GM19043 (cell line): ENCODE measurements around the gene PTPRT.

ENCODE experiments used
- ATAC-seq: cut with Tn5 transposase; IDR thresholded peaks from one replicate; pipeline ENCODE4 v1.9.1; 2021; ENCODE audit warnings: low read depth; ENCODE audit not compliant: unreplicated experiment

The PTPRT gene

GRCh38 chr20:42864116-42864515 is 325.6 kb downstream of the PTPRT start:
- no peak for ATAC-seq

GRCh38 chr20:42862446-42862845 is 327.3 kb downstream of the PTPRT start:
- ATAC-seq = no peak

- ATAC-seq = no peak
Measured at GRCh38 chr20:42857446-42857845, 332.3 kb downstream of the PTPRT start.

GRCh38 chr20:42855896-42856295 is 333.8 kb downstream of the PTPRT start:
- no peak for ATAC-seq

GRCh38 chr20:42852691-42853090 is 337.0 kb downstream of the PTPRT start:
- ATAC-seq = no peak

- ATAC-seq = no peak
Measured at GRCh38 chr20:42846784-42847490, 342.8 kb downstream of the PTPRT start.

GRCh38 chr20:42844751-42845150 is 345.0 kb downstream of the PTPRT start:
- ATAC-seq = no peak

- no peak for ATAC-seq
Measured at GRCh38 chr20:42837456-42837855, 352.2 kb downstream of the PTPRT start.

- no peak for ATAC-seq
Measured at GRCh38 chr20:42836339-42836738, 353.4 kb downstream of the PTPRT start.

GRCh38 chr20:42807876-42808275 is 381.8 kb downstream of the PTPRT start:
- no peak for ATAC-seq

GRCh38 chr20:42795111-42795695 is 394.5 kb downstream of the PTPRT start:
- ATAC-seq = no peak

GRCh38 chr20:42792052-42792451 is 397.7 kb downstream of the PTPRT start:
- no peak for ATAC-seq

- ATAC-seq = no peak
Measured at GRCh38 chr20:42790111-42790510, 399.6 kb downstream of the PTPRT start.

GRCh38 chr20:42788707-42789106 is 401.0 kb downstream of the PTPRT start:
- ATAC-seq = no peak

- no peak for ATAC-seq
Measured at GRCh38 chr20:42785041-42785440, 404.7 kb downstream of the PTPRT start.

GRCh38 chr20:42779216-42779615 is 410.5 kb downstream of the PTPRT start:
- ATAC-seq = no peak

- no peak for ATAC-seq
Measured at GRCh38 chr20:42775866-42776265, 413.8 kb downstream of the PTPRT start.

GRCh38 chr20:42775037-42775436 is 414.7 kb downstream of the PTPRT start:
- no peak for ATAC-seq

- ATAC-seq = no peak
Measured at GRCh38 chr20:42763015-42763414, 426.7 kb downstream of the PTPRT start.

GRCh38 chr20:42756991-42757390 is 432.7 kb downstream of the PTPRT start:
- no peak for ATAC-seq

GRCh38 chr20:42754706-42755105 is 435.0 kb downstream of the PTPRT start:
- ATAC-seq = no peak

- ATAC-seq = no peak
Measured at GRCh38 chr20:42752620-42753019, 437.1 kb downstream of the PTPRT start.
